Umbilical cord (tissue), 2 donors: ENCODE results near the gene SCAMP5. TPM values are rescaled to one million over a fixed set of nuclear protein-coding genes. Genes with fewer than 3 reads are reported as not detected.

Experiments
- DNase-seq: peaks from one replicate; pipeline ENCODE4 v3.0.0-alpha.2; 2015; ENCODE audit warnings: low spot score
- total RNA-seq: library from RNA; depleted of rRNA; stranded (reverse); fragments of >200 nt; gene quantifications from one replicate; pipeline ENCODE4 v1.2.3, GENCODE V29; 2014; ENCODE audit warnings: low replicate concordance; ENCODE audit not compliant: insufficient read depth

The SCAMP5 gene
- total RNA-seq, 1 donor from 2014 or later: 1.2 TPM

GRCh38 chr15:75069301-75069925 lies 74.0 kb downstream of the SCAMP5 start:
- DNase-seq: no peak

- DNase-seq: no peak
Measured at GRCh38 chr15:75070674-75071073, 75.3 kb downstream of the SCAMP5 start.

Other genes starting within 250 kb of the SCAMP5 start
- 0.96 TPM for gene CYP1A2, start 246.7 kb upstream of the SCAMP5 start, total RNA-seq
- gene CSK, start 213.5 kb upstream of the SCAMP5 start, total RNA-seq: 10.1 TPM
- 1.2 TPM for gene LMAN1L, start 182.7 kb upstream of the SCAMP5 start, total RNA-seq
- gene CPLX3, start 168.9 kb upstream of the SCAMP5 start, total RNA-seq: 0.72 TPM
- gene ULK3, start 152.4 kb upstream of the SCAMP5 start, total RNA-seq: 6.5 TPM
- 19.0 TPM for gene SCAMP2, start 122.2 kb upstream of the SCAMP5 start, total RNA-seq
- 25.0 TPM for gene MPI, start 105.5 kb upstream of the SCAMP5 start, total RNA-seq
- gene FAM219B, start 88.7 kb upstream of the SCAMP5 start, total RNA-seq: 33.9 TPM
- gene COX5A, start 57.5 kb upstream of the SCAMP5 start, total RNA-seq: 19.7 TPM
- 19.7 TPM for gene RPP25, start 38.8 kb upstream of the SCAMP5 start, total RNA-seq
- 5.5 TPM for gene PPCDC, start 28.0 kb downstream of the SCAMP5 start, total RNA-seq
- gene C15orf39, start 206.3 kb downstream of the SCAMP5 start, total RNA-seq: 3.6 TPM